ENCODE results near the gene MRPS24. TPM values are rescaled to one million over a fixed set of nuclear protein-coding genes. Genes with fewer than 3 reads are reported as not detected.

MRPS24 gene
- total RNA-seq, 1 donor from 2014 or later: 68.8 TPM

DNA sequence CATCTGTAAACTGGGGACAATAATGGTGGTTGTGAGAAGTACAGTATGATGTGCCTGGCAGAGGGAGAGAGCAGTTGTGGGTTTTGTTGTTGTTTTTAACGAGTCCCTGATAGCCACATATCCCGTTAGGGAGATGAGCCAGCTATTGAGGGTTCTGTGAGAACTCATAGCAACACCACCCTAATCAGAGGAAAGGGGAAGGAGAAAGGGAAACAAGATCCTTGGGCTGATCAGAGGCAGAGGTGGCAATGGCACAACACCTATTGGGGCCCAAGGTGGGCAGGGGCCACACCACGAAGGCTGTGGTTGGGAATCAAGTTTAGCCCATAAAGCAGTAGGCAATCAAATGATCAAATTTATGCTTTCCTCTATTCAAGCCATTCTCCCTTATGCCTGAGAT, 1.7 kb upstream of the MRPS24 start:
- TF ChIP-seq POLR2AphosphoS5 (IDR thresholded peaks at IDR 0.05; ENCODE audit: insufficient read depth in 1 of 2, low read depth in 1 of 2) (no peak), POLR2A (IDR thresholded peaks at IDR 0.05) (no peak)
- TF ChIP-seq, protein P1, sequence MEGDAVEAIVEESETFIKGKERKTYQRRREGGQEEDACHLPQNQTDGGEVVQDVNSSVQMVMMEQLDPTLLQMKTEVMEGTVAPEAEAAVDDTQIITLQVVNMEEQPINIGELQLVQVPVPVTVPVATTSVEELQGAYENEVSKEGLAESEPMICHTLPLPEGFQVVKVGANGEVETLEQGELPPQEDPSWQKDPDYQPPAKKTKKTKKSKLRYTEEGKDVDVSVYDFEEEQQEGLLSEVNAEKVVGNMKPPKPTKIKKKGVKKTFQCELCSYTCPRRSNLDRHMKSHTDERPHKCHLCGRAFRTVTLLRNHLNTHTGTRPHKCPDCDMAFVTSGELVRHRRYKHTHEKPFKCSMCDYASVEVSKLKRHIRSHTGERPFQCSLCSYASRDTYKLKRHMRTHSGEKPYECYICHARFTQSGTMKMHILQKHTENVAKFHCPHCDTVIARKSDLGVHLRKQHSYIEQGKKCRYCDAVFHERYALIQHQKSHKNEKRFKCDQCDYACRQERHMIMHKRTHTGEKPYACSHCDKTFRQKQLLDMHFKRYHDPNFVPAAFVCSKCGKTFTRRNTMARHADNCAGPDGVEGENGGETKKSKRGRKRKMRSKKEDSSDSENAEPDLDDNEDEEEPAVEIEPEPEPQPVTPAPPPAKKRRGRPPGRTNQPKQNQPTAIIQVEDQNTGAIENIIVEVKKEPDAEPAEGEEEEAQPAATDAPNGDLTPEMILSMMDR (IDR thresholded peaks at IDR 0.05): no peak
- DNase-seq (ENCODE audit: extremely low spot score in 2 of 2): no peak
- Histone ChIP-seq H3K9me3 (no peaks in the 10 kb centered on the region), H3K4me3 (no peak overlapping the region), H3K27ac (peak overlapping the region; percentile 98), H3K27me3 (no peaks in the 10 kb centered on the region), H3K36me3 (peaks cover 0 to 21% of the 10 kb centered on the region in 2 donors), H3K4me1 (peaks cover 55% of the 10 kb centered on the region)
- intact Hi-C loops (cut with DNase I): no loop called here

GRCh38 chr7:43870316-43870715, 999 bp upstream of the MRPS24 start:
- peak overlapping the region; percentile 88 to 93 for H3K4me3 ChIP-seq
- H3K9me3 ChIP-seq: no peaks in the 10 kb centered on the region
- peak overlapping the region; percentile 98 for H3K27ac ChIP-seq
- H3K36me3 ChIP-seq: peaks cover 0 to 16% of the 10 kb centered on the region in 2 donors
- peaks cover 55% of the 10 kb centered on the region for H3K4me1 ChIP-seq
- TF ChIP-seq POLR2AphosphoS5 (IDR thresholded peaks at IDR 0.05; ENCODE audit: insufficient read depth in 1 of 2, low read depth in 1 of 2) (no peak), POLR2A (IDR thresholded peaks at IDR 0.05) (no peak)
- TF ChIP-seq, protein P1 (IDR thresholded peaks at IDR 0.05): no peak
- intact Hi-C loops (cut with DNase I): no loop called here
- DNase-seq (ENCODE audit: extremely low spot score in 2 of 2): no peak
- no peaks in the 10 kb centered on the region for H3K27me3 ChIP-seq

DNA sequence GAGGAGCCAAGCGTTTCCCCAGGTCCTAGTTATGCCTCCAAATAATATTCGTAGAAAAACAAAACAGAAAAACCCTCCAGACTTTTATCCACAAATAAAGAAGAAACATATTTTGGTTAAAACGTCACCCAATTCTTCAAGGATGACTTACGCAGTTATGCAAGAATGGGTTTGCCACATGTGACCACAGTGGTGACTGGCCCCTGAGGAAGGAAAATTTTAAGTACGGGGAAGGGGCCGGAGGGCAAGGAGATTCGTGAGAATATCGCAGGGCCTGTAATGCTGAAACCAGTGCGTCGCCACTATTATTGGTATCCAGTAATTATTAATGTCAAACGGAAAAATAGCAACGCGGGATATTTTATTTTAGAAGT, 537 bp upstream of the MRPS24 start:
- intact Hi-C loops (cut with DNase I): no loop called here
- no peaks in the 10 kb centered on the region for H3K9me3 ChIP-seq
- H3K27me3 ChIP-seq: no peaks in the 10 kb centered on the region
- H3K36me3 ChIP-seq: peaks cover 0 to 12% of the 10 kb centered on the region in 2 donors
- peak overlapping the region; percentile 88 to 93 for H3K4me3 ChIP-seq
- peaks cover 55% of the 10 kb centered on the region for H3K4me1 ChIP-seq
- TF ChIP-seq, protein P1 (IDR thresholded peaks at IDR 0.05): no peak
- TF ChIP-seq POLR2A (IDR thresholded peaks at IDR 0.05): no peak
- peak; percentile 79 to 85 for TF ChIP-seq POLR2AphosphoS5 (IDR thresholded peaks at IDR 0.05; ENCODE audit: insufficient read depth in 1 of 2, low read depth in 1 of 2)
- peak overlapping the region; percentile 98 for H3K27ac ChIP-seq
- no peak for DNase-seq (ENCODE audit: extremely low spot score in 2 of 2)

DNA sequence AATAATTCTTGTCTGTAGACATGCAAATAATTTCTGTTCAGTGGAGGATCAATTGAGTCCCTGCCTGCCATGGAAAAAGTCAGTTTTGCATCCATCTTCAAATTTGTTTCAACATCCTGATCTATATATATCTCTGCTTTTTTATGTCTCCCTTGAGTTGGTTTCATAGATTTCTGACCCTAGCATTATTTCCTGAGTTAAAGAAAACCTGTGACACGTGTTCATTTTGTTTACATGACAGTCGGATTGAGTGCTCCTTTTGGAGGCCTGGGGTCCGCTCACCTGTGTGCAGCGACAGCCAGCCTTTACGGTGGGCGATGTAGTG, 674 bp downstream of the MRPS24 start:
- H3K9me3 ChIP-seq: no peaks in the 10 kb centered on the region
- H3K36me3 ChIP-seq: peaks cover 0 to 11% of the 10 kb centered on the region in 2 donors
- H3K27me3 ChIP-seq: no peaks in the 10 kb centered on the region
- TF ChIP-seq, protein P1 (IDR thresholded peaks at IDR 0.05): no peak
- TF ChIP-seq POLR2A (IDR thresholded peaks at IDR 0.05) (no peak), POLR2AphosphoS5 (IDR thresholded peaks at IDR 0.05; ENCODE audit: insufficient read depth in 1 of 2, low read depth in 1 of 2) (no peak)
- H3K4me3 ChIP-seq: peak overlapping the region; percentile 88 to 93
- H3K27ac ChIP-seq: peak overlapping the region; percentile 98
- intact Hi-C loops (cut with DNase I): no loop called here
- peaks cover 47% of the 10 kb centered on the region for H3K4me1 ChIP-seq
- DNase-seq (ENCODE audit: extremely low spot score in 2 of 2): no peak

- Histone ChIP-seq H3K27ac (peak overlapping the region; percentile 98), H3K9me3 (no peaks in the 10 kb centered on the region), H3K4me1 (peaks cover 43% of the 10 kb centered on the region), H3K36me3 (peaks cover 0 to 11% of the 10 kb centered on the region in 2 donors), H3K4me3 (peak overlapping the region; percentile 88 to 93), H3K27me3 (no peaks in the 10 kb centered on the region)
- TF ChIP-seq POLR2AphosphoS5 (IDR thresholded peaks at IDR 0.05; ENCODE audit: insufficient read depth in 1 of 2, low read depth in 1 of 2): no peak
- no peak for TF ChIP-seq POLR2A (IDR thresholded peaks at IDR 0.05)
- TF ChIP-seq, protein P1 (IDR thresholded peaks at IDR 0.05): no peak
- intact Hi-C loops (cut with DNase I): no loop called here
- DNase-seq (ENCODE audit: extremely low spot score in 2 of 2): no peak
These were observed 1.1 kb downstream of the MRPS24 start for GRCh38 chr7:43868181-43868580.

Data from vagina (tissue), 2 donors.